ENCODE results near the gene RIC8A.
"Not testable (repeated sequence)": the region's sequence is repeated elsewhere in the genome, so short reads cannot be mapped to it uniquely, and the experiment has no call there.

RIC8A gene

DNA sequence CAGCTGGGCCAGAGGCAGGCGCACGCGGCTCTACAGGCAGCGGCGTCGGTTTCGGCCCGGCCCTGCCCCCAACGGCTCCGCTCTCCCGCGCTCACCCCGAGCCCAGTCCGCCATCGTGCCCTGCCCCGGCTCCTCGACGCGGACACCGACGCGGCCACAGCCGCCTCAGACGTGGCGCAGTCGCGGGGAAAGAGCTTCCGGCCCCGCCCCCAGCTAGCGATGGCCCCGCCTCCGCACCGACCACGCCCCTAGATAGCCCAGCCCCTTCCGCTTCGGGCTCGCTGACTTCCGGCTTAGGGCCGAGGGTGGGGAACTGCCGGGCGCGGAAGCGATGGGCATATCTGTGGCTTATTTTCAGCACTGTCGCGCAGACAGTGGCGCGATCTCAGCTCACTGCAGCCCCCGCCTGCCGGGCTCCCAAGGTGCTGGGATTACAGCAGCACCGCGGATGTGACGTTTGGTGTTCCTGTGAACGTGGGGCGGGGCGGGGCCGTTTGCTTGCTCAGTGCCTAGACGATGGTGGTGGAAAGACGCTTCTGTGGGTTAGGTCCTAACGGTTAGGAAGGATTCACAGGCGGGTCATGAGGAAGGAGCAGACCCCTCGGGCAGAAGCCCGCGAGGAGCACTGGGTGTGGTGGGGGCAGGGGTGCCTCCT lies at the start of gene RIC8A, which contains the start of gene BET1L:
RIC8A (plus strand) TSS at position 501 of the 655 bp plus-strand sequence. CDS start 1,147 bp downstream, outside the sequence.
BET1L (minus strand) TSS at position 192 of the 655 bp plus-strand sequence; CDS start at position 114, 78 bp downstream.
- H3K4me3 ChIP-seq (ENCODE audit: low read length), result peak within 1 kb of the TSS; percentile 99
- peak; percentile 99 for DNase-seq (ENCODE audit: low read depth)
- TF ChIP-seq, protein P1, sequence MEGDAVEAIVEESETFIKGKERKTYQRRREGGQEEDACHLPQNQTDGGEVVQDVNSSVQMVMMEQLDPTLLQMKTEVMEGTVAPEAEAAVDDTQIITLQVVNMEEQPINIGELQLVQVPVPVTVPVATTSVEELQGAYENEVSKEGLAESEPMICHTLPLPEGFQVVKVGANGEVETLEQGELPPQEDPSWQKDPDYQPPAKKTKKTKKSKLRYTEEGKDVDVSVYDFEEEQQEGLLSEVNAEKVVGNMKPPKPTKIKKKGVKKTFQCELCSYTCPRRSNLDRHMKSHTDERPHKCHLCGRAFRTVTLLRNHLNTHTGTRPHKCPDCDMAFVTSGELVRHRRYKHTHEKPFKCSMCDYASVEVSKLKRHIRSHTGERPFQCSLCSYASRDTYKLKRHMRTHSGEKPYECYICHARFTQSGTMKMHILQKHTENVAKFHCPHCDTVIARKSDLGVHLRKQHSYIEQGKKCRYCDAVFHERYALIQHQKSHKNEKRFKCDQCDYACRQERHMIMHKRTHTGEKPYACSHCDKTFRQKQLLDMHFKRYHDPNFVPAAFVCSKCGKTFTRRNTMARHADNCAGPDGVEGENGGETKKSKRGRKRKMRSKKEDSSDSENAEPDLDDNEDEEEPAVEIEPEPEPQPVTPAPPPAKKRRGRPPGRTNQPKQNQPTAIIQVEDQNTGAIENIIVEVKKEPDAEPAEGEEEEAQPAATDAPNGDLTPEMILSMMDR (conservative IDR thresholded peaks at IDR 0.05; ENCODE audit: low read length), result no peak

DNA sequence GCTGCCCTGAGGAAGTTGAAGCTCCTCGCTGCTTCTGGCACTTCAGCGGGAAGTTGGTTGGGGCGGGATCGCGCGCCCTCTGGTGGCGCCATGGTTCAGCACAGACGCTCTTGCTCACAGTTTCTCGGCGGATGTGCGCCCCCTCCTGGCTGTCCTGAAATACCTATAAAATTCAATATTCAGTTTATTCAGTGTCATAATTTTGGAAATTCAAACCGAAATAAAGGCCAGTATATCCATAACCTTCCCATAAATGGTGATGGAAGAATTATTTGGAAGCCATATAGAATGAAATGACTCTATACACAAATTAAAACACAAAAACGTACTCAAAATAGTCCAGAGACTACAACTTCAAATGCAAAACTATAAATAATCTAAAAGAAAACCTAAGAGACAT lies 27.3 kb upstream of the RIC8A start:
- DNase-seq (ENCODE audit: low read depth); H3K4me3 ChIP-seq (ENCODE audit: low read length): not testable (repeated sequence)
- TF ChIP-seq, protein P1 (conservative IDR thresholded peaks at IDR 0.05; ENCODE audit: low read length), result 0 out of 2 replicates have a peak, but pooled peaks have one; percentile 13

DNA sequence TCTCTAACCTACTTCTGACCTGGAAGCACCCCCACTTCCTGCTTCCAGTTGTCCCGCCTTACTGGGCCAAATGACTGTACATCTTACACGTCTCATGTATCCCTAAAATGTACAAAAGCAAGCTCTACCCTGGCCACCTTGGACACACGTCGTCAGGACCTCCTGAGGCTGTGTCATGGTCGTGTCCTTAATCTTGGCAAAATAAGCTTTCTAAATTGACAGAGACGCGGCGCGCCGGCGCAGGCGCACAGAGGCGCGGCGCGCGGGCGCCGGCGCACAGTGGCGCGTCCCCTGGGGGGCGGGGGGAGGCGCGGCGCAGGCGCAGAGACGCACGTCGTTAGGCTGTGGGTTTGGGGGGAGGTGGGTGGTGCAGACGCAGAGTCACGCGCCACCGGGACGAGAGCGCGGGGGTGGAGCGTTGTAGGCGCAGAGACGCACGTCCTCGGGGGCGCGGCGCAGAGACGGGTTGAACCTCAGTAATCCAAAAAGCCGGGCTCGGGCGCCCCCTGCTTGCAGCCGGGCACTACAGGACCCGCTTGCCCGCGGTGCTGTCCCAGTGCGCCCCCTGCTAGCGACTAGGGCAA lies 18.2 kb upstream of the RIC8A start:
- not testable (repeated sequence) for H3K4me3 ChIP-seq (ENCODE audit: low read length); DNase-seq (ENCODE audit: low read depth)

DNA sequence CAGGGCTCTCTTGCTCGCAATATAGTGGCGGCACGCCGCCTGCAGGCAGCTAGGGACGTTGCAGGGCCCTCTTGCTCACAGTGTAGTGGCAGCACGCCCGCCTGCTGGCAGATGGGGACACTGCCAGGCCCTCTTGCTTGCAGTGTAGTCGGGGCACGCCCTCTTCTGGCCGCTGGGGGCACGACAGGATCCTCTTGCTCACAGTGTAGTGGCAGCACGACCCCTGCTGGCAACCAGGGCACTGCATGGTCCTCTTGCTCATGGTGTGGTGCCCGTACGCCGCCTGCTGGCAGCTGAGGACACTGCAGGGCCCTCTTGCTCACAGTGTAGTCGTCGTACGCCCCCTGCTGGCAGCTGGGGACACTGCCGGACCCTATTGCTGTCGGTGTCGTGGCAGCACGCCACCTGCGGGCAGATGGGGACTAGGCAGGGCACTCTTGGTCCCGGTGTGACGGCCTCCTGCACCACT lies 17.6 kb upstream of the RIC8A start:
- not testable (repeated sequence) for DNase-seq (ENCODE audit: low read depth); H3K4me3 ChIP-seq (ENCODE audit: low read length)

DNA sequence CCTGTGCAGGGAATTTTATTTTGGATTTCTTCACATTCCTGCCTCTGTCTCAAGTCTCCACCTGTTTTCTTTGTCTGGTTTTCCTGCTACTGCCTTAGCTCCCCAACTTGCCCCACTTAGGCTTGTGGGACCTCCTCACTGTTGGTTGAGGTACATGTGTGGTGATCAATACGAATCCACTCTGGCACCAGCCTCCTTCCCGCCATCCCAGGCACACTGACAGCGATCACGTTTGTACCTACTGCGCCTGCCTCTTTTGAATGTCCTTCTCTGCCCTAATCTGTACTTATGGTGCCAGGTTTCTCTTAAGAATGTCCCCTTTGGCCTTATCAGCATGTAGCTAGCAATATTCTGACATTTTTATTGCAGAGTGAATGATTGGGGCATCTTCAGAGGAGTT lies 17.0 kb upstream of the RIC8A start:
- not testable (repeated sequence) for H3K4me3 ChIP-seq (ENCODE audit: low read length); DNase-seq (ENCODE audit: low read depth)

DNA sequence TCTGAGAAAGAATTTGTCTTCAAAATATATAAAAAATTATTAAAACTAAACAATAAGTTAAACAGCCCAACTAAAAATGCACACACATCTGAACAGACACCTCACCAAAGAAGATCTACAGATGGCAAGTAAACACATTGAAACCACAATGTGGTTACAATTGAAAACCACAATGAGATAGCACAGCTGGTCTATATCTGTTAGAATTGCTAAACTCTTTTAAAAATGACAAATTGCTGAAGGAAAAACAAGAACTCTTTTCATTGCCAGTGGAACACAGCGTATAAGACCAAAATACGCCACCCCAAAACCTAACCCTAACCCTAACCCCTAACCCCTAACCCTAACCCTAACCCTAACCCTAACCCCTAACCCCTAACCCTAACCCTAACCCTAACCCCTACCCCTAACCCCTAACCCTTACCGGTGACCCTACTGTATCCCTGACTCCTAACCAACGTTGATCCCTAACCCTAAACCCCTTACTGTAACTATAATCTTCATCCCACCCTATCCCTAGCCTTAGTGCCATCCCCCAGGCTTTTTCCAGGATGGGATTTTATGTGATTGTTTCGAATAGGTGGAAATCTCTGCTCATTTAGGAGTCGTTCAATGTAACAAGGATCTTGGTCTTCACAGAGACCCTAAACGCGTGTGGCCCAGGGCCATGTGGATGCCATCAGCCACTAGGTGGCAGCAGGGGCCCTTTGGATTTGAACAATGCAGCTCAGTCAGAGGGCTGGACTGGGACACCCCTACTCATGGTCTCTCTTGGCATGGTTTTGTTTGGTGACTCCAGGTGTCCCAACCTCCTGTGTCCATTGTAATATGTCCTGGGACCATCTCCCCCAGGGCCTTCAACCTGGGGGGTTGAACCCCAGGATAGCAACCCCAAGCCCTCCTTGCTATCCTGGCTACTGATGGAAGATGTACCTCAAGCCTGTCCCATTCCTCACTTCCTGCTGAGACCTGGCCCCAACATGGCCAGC lies 15.7 kb upstream of the RIC8A start:
- TF ChIP-seq, protein P1 (conservative IDR thresholded peaks at IDR 0.05; ENCODE audit: low read length), result peak; percentile 31
- DNase-seq (ENCODE audit: low read depth); H3K4me3 ChIP-seq (ENCODE audit: low read length): not testable (repeated sequence)

DNA sequence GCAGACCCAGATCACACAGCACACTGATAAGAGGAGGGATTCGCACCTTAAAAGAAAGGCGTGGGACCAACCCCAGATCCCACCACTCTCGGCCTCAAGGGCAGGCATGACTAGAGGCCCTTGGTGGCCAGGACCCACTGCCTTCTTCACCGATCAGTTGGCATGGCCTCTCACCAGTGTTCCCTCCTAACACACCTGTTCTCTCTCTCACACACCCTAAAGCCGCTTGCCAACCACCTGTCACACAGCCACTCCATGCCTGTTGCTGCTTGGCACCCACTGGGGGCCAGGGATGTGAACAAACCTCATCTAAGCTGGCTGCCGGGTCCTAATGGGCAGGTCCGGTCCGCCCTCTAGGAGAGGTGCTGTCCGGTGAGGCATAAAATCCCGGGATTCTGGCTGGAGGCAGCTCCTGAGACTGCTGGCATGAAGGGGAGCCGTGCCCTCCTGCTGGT lies 14.8 kb upstream of the RIC8A start, which contains the start of gene SCGB1C1:
SCGB1C1 (plus strand) TSS at position 405 of the 455 bp plus-strand sequence; CDS start at position 427, 22 bp downstream.
- H3K4me3 ChIP-seq (ENCODE audit: low read length); DNase-seq (ENCODE audit: low read depth): not testable (repeated sequence)

DNA sequence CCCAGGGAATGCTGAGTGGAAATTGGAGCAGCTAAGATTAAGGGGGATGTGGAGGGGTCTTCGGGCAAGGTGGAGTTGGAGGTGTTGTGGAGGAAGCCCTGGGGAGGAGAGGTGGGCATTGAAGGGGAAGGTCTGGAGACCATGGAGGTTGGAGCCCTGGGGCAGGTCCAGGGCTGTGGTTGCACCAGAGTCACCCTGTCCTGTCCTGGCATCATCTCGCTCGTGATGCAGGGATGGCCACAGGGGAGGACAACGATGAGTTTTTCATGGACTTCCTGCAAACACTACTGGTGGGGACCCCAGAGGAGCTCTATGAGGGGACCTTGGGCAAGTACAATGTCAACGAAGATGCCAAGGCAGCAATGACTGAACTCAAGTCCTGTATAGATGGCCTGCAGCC lies 14.0 kb upstream of the RIC8A start:
- not testable (repeated sequence) for DNase-seq (ENCODE audit: low read depth); H3K4me3 ChIP-seq (ENCODE audit: low read length)

DNA sequence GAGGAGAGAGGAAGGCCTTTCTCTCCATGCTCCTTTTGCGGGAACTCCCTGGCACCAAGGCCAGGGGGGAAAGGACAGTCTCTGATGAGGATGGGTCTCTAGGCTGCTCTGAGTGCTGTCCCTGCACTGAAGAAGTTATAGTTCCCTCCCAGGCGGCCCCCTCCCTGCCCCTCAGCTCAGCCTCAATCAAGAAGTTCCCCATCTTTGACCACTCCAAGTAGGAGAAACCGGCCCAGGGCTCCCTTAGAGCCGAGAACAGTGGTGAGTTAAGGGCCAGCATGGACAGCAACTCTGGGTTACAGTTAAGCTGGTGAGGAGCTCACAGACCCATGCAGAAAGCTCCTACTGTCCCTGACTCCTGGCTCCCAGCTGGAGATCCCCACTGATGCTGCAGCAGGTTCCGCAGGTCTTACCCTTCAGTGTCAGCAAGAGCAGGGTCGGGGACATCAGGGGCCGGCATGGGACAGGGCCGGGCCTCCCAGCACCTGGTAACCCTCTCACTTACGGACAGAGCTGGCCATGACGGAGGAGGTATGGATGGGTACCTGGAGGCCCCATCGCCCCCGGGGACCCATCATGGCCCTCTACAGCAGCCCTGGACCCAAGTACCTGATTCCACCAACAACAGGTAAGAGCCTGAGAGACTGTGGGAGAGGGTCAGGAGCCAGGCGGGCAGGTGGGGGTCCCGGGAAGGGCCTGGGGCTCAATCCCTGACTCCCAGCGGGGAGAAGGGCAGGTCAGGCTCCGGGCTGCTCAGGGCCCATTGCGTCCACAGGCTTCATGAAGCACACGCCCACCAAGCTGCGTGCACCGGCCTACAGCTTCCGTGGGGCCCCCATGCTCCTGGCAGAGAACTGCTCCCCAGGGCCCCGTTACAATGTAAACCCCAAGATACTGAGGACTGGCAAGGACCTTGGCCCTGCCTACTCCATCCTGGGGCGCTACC lies 10.4 kb upstream of the RIC8A start:
- no peak overlapping the region for H3K4me3 ChIP-seq (ENCODE audit: low read length)
- TF ChIP-seq, protein P1 (conservative IDR thresholded peaks at IDR 0.05; ENCODE audit: low read length), result no peak
- no peak for DNase-seq (ENCODE audit: low read depth)
